Measurements from ENCODE around the gene CGN.

The CGN gene

DNA sequence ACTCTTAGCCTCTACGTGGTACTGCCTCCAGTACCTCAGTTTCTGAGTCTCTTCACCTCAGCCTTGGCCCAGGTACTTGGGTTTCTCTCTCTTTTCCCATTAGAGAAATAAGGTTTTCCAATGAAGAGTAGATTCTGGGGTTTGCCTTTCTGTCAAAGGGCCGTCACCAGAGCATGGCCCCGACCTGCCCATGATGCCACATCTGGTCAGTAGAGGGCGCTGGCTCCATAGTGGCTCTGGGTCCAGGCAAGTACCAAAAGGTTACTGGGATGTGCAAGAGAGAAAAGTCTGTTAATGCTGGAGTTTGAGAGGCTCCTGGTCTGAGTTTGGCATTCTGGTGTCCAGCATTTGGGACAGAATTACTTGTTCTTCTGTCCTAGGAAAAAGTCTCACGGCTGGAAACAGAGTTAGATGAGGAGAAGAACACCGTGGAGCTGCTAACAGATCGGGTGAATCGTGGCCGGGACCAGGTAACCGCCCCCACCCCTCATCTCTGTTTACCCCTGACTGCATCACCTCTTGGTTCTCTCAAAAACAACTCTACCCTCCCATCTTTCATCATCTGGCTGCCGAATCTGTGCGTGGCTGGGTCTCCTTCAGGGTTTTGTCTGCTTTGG lies 23.6 kb downstream of the CGN start:
- TF ChIP-seq ZFX (IDR thresholded peaks at IDR 0.05) = no peak
- TF ChIP-seq, protein P1, sequence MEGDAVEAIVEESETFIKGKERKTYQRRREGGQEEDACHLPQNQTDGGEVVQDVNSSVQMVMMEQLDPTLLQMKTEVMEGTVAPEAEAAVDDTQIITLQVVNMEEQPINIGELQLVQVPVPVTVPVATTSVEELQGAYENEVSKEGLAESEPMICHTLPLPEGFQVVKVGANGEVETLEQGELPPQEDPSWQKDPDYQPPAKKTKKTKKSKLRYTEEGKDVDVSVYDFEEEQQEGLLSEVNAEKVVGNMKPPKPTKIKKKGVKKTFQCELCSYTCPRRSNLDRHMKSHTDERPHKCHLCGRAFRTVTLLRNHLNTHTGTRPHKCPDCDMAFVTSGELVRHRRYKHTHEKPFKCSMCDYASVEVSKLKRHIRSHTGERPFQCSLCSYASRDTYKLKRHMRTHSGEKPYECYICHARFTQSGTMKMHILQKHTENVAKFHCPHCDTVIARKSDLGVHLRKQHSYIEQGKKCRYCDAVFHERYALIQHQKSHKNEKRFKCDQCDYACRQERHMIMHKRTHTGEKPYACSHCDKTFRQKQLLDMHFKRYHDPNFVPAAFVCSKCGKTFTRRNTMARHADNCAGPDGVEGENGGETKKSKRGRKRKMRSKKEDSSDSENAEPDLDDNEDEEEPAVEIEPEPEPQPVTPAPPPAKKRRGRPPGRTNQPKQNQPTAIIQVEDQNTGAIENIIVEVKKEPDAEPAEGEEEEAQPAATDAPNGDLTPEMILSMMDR (conservative IDR thresholded peaks at IDR 0.05) = peak; percentile 96
- no peak overlapping the region for H3K27ac ChIP-seq

DNA sequence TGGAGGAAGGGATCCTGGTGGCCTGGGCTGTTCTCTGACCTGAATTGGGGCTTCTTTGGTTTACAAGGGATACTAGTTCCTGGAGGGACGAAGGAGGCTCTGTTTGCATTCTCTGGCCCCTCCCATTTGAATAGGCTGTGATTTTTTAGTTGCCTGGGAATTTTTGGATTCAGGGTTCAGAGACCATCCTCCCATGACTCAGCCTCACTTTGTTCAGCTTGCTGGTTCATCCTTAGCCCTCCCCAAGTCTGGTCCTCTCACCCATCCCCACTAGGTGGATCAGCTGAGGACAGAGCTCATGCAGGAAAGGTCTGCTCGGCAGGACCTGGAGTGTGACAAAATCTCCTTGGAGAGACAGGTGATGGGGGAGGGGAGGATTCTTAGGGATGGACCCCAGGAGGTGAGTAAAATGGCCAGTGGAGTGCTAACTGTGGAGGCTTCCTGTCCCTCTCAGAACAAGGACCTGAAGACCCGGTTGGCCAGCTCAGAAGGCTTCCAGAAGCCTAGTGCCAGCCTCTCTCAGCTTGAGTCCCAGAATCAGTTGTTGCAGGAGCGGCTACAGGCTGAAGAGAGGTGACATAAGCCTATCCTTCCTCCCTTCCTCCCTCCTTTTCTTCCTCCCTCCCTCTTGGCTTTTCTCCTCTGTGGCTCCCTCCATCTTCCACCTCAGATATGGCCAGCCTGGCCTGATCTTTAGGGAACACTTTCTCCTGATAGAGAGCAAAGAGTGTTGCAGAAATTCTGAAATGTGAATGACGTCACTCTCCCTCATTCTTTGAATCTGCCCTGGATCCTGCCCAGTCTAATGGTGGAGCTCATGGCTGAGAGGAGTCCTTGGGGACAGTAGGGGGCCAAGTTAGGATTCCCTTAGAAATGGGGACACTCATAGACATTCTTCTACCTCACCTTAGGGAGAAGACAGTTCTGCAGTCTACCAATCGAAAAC lies 24.4 kb downstream of the CGN start:
- H3K27ac ChIP-seq = no peak overlapping the region
- TF ChIP-seq, protein P1 (conservative IDR thresholded peaks at IDR 0.05) = no peak
- TF ChIP-seq ZFX (IDR thresholded peaks at IDR 0.05) = no peak

DNA sequence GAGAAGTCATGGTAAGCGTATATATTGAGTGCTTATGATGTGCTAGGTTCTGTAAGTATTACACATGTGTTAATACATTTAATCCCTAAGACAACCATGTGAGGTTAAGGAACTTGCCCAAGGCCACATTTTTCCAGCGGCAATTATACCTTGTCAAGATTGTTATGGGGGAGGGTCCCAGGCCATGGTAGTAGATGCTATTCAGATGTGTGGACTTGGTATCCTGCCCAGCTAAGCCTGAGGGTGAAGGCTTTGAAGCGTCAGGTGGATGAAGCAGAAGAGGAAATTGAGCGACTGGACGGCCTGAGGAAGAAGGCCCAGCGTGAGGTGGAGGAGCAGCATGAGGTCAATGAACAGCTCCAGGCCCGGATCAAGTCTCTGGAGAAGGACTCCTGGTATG lies 25.3 kb downstream of the CGN start:
- no peak overlapping the region for H3K27ac ChIP-seq
- no peak for TF ChIP-seq ZFX (IDR thresholded peaks at IDR 0.05)
- TF ChIP-seq, protein P1 (conservative IDR thresholded peaks at IDR 0.05) = no peak

DNA sequence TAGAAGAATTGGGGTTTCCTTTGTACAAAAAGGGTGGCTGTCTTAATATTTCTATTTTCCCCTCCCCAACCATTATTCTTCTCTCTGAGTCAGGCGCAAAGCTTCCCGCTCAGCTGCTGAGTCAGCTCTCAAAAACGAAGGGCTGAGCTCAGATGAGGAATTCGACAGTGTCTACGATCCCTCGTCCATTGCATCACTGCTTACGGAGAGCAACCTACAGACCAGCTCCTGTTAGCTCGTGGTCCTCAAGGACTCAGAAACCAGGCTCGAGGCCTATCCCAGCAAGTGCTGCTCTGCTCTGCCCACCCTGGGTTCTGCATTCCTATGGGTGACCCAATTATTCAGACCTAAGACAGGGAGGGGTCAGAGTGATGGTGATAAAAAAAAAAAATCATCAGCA lies 25.9 kb downstream of the CGN start:
- no peak overlapping the region for H3K27ac ChIP-seq
- TF ChIP-seq, protein P1 (conservative IDR thresholded peaks at IDR 0.05) = no peak
- no peak for TF ChIP-seq ZFX (IDR thresholded peaks at IDR 0.05)

DNA sequence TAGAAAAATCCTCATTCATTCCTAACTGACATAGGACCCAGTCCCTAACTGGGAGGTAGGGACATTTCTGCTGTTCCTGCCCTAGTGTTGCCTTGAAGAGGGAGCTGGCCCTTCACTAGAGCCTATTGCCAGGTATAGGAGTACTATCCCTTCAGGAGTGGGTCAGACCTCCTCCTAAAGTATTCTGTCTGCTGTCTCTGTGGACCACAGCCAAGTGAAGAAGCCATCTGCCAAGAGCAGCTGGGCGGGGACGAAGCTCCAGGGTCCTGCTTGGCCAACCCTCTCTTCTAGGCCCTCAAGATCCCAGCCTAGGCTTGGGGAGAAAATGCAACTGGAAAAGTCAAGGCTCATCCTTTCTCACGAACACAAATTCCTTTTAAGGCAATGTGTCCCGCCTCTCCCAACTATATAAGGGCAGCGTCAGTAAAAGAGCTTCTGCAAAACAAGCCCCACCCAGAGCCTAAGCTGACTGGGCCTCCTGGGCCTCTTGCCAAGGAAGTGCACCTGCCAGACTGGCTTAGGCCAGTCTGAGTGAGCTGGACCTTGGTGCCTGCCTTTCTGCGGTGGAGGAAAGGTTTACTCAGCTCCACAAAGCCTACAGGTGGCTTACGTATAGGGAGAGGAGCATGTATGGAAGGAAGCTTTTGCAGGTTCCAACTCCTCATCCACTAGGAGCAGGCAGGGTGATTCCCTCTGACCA lies 28.3 kb downstream of the CGN start:
- peak overlapping the region; percentile 83 for H3K27ac ChIP-seq
- TF ChIP-seq, protein P1 (conservative IDR thresholded peaks at IDR 0.05) = no peak
- TF ChIP-seq ZFX (IDR thresholded peaks at IDR 0.05) = no peak

DNA sequence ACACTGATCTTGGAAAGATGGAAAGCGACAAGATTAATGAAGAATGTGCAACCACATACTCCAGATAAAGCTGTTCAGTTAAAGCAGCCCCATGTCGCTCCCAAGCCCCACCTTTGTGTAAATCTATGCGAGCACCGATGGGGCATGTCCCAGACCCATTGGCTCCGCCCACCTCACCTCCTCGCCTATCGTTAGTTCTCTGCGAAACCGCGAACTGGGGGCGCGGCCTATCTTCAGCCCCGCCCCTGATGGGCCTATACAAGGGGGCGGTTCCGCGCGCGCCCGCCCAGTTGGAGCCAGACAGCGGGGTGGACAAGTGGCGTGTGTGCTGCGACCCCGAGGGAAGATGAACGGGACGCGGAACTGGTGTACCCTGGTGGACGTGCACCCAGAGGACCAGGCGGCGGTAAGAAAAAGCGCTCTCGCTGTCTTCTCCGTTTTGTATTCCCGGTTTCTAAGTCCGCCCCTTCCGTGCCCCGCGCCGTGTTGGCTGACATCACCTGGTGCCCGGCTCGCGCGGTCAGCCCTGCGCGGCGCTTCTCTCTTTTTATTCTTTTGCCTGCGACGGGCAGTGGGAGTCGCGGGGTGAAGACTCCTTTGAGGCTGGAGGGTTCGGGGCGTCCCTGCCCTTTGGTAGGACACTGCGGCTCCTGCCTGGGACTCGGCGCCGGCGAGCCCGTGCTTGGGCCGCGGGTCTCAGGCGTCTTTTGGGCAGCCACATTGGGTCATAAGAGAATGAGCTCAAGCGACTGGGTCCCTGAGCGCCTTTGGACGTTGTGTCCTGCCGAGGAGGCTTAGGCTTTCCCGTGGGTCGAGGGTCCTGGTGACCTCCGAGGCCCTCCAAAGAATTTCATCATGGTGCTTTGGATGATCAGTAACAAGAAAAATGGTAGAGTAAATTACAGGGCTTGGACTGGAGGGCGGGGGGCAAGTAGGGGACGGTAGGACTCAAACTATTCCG lies 29.1 kb downstream of the CGN start, which contains the start of gene TUFT1:
TSS of gene TUFT1 (plus strand) at position 289 of the 961 bp plus-strand sequence. CDS start at position 347, 58 bp downstream.
- H3K27ac ChIP-seq = peak within 1 kb of the TSS; percentile 83
- peak; percentile 46; the same call in 1 of the 2 replicates for TF ChIP-seq ZFX (IDR thresholded peaks at IDR 0.05)
- TF ChIP-seq, protein P1 (conservative IDR thresholded peaks at IDR 0.05) = no peak
